H4 (cell line): ENCODE data around the gene OLFM1. TPM values are rescaled to one million over a fixed set of nuclear protein-coding genes. Genes with fewer than 3 reads are reported as not detected.
A peak's percentile ranks its signal among the peaks of the same experiment; 100 is the strongest.
"Not testable (repeated sequence)": the region's sequence is repeated elsewhere in the genome, so short reads cannot be mapped to it uniquely, and the experiment has no call there.

Experiments used
- DNase-seq: peaks from one replicate; pipeline ENCODE4 v3.0.0-alpha.2; 2015; ENCODE audit warnings: low spot score
- total RNA-seq: library from RNA; depleted of rRNA; stranded (reverse); fragments of >200 nt; shearing (Covaris generic); gene quantifications from 2 replicates; pipeline ENCODE4 v1.2.3, GENCODE V29; 2014

Gene OLFM1
- total RNA-seq, 1 experiment from 2014 or later, result 50.8 TPM

- no peak for DNase-seq
Observed at GRCh38 chr9:135105938-135106491, 18.5 kb downstream of the OLFM1 start.

GRCh38 chr9:135106551-135107270 is 19.2 kb downstream of the OLFM1 start:
- DNase-seq, result no peak

- no peak for DNase-seq
Observed at GRCh38 chr9:135107581-135108235, 20.2 kb downstream of the OLFM1 start.

GRCh38 chr9:135108831-135109510 is 21.5 kb downstream of the OLFM1 start:
- DNase-seq, result no peak

- DNase-seq, result no peak
Observed at GRCh38 chr9:135109650-135110049, 22.2 kb downstream of the OLFM1 start.

- DNase-seq, result no peak
Observed at GRCh38 chr9:135110416-135110815, 22.9 kb downstream of the OLFM1 start.

- DNase-seq, result not testable (repeated sequence)
Observed at GRCh38 chr9:135111600-135111999, 24.1 kb downstream of the OLFM1 start.

- no peak for DNase-seq
Observed at GRCh38 chr9:135116371-135116770, 28.9 kb downstream of the OLFM1 start.

- no peak for DNase-seq
Observed at GRCh38 chr9:135116881-135117280, 29.4 kb downstream of the OLFM1 start.

- DNase-seq, result no peak
Observed at GRCh38 chr9:135117281-135117680, 29.8 kb downstream of the OLFM1 start.

- DNase-seq, result no peak
Observed at GRCh38 chr9:135119496-135120064, 32.1 kb downstream of the OLFM1 start.

GRCh38 chr9:135120249-135120648 is 32.8 kb downstream of the OLFM1 start:
- no peak for DNase-seq

GRCh38 chr9:135122316-135122715 is 34.8 kb downstream of the OLFM1 start:
- DNase-seq, result no peak

GRCh38 chr9:135123126-135123772 is 35.8 kb downstream of the OLFM1 start:
- DNase-seq, result no peak

- DNase-seq, result no peak
Observed at GRCh38 chr9:135123773-135124134, 36.3 kb downstream of the OLFM1 start.

GRCh38 chr9:135126451-135127187 is 39.2 kb downstream of the OLFM1 start:
- peak; percentile 96 for DNase-seq

GRCh38 chr9:135127718-135128670 is 40.5 kb downstream of the OLFM1 start:
- DNase-seq, result no peak

- no peak for DNase-seq
Observed at GRCh38 chr9:135129137-135129695, 41.7 kb downstream of the OLFM1 start.

GRCh38 chr9:135130207-135130976 is 42.9 kb downstream of the OLFM1 start:
- peak; percentile 79 for DNase-seq
